BLaER1 treated with 17β-estradiol and CSF1 and Interleukin-3, amounts not matched to agents 10 nM and 100 nM (cell line): ENCODE data around the gene SPTAN1.
"Not testable (repeated sequence)": the region's sequence is repeated elsewhere in the genome, so short reads cannot be mapped to it uniquely, and the experiment has no call there.

ENCODE experiments used
- H3K27ac ChIP-seq, 11 experiments: shearing (Covaris generic); formaldehyde crosslinking; 2 replicates each; pipeline ENCODE4 v1.8.1; 2022
- H3K27me3 ChIP-seq, 11 experiments: shearing (Covaris generic); formaldehyde crosslinking; 2 replicates each; pipeline ENCODE4 v1.8.1; 2022
- H3K36me3 ChIP-seq, 11 experiments: shearing (Covaris generic); formaldehyde crosslinking; 2 replicates each; pipeline ENCODE4 v1.8.1; 2022
- H3K4me1 ChIP-seq, 10 experiments: shearing (Covaris generic); formaldehyde crosslinking; 2 replicates each; pipeline ENCODE4 v1.8.1; 2022
- H3K4me2 ChIP-seq, 11 experiments: shearing (Covaris generic); formaldehyde crosslinking; 2 replicates each; pipeline ENCODE4 v1.8.1; 2022
- H3K4me3 ChIP-seq, 10 experiments: shearing (Covaris generic); formaldehyde crosslinking; 2 replicates each; pipeline ENCODE4 v1.8.1; 2022
- H3K9ac ChIP-seq, 11 experiments: shearing (Covaris generic); formaldehyde crosslinking; 2 replicates each; pipeline ENCODE4 v1.8.1; 2022
- H3K9me3 ChIP-seq, 11 experiments: shearing (Covaris generic); formaldehyde crosslinking; replicated peaks in 1 of 11; 2 replicates each; pipeline ENCODE4 v1.8.1; 2022
- H4K20me1 ChIP-seq, 11 experiments: shearing (Covaris generic); formaldehyde crosslinking; 2 replicates each; pipeline ENCODE4 v1.8.1; 2022
- Cebpa-rat ChIP-seq, 11 experiments: shearing (Covaris generic); IDR thresholded peaks; 2 replicates each; pipeline ENCODE4 v1.8.1; 2022

The SPTAN1 gene

GRCh38 chr9:128643519-128644300 lies 91.3 kb downstream of the SPTAN1 start:
- TF ChIP-seq Cebpa-rat (IDR thresholded peaks at IDR 0.05): no peak
- Histone ChIP-seq H3K27ac (peak overlapping the region in 10 of 11 experiments; percentile 10 to 78 (median 70); a peak in 19 of 22 replicates), H3K9ac (peak overlapping the region in 10 of 11 experiments; percentile 38 to 70 (median 55); a peak in 15 of 22 replicates), H3K4me1 (peaks cover 21 to 56% (median 32%) of the 10 kb centered on the region in 10 experiments), H4K20me1 (no peaks in the 10 kb centered on the region; a peak in 1 of 22 replicates), H3K27me3 (no peaks in the 10 kb centered on the region), H3K9me3 (no peaks in the 10 kb centered on the region), H3K4me2 (peak overlapping the region; percentile 67 to 81 (median 73)), H3K4me3 (no peak overlapping the region), H3K36me3 (peaks cover 0 to 39% (median 31%) of the 10 kb centered on the region in 11 experiments; a peak in 20 of 22 replicates)

- H4K20me1 ChIP-seq, H3K9me3 ChIP-seq, H3K4me2 ChIP-seq, H3K4me3 ChIP-seq, H3K27ac ChIP-seq, H3K27me3 ChIP-seq, H3K9ac ChIP-seq: not testable (repeated sequence)
- Histone ChIP-seq H3K4me1 (peaks cover 10 to 23% (median 13%) of the 10 kb centered on the region in 10 experiments), H3K36me3 (peaks cover 0 to 20% (median 8%) of the 10 kb centered on the region in 11 experiments; a peak in 7 of 22 replicates)
These were observed 95.8 kb downstream of the SPTAN1 start for GRCh38 chr9:128648206-128648605.

GRCh38 chr9:128651798-128652197 lies 99.4 kb downstream of the SPTAN1 start:
- no peak overlapping the region for H3K9ac ChIP-seq
- no peaks in the 10 kb centered on the region for H3K27me3 ChIP-seq
- peaks cover 0 to 27% (median 17%) of the 10 kb centered on the region in 10 experiments; a peak in 15 of 20 replicates for H3K4me1 ChIP-seq
- TF ChIP-seq Cebpa-rat (IDR thresholded peaks at IDR 0.05): no peak
- H3K4me3 ChIP-seq: no peak overlapping the region
- no peak overlapping the region for H3K4me2 ChIP-seq
- H3K36me3 ChIP-seq: peaks cover 0 to 25% (median 4%) of the 10 kb centered on the region in 11 experiments; a peak in 5 of 22 replicates
- H4K20me1 ChIP-seq: no peaks in the 10 kb centered on the region; a peak in 1 of 22 replicates
- no peaks in the 10 kb centered on the region for H3K9me3 ChIP-seq
- no peak overlapping the region for H3K27ac ChIP-seq

GRCh38 chr9:128653908-128654307 lies 101.5 kb downstream of the SPTAN1 start:
- Histone ChIP-seq H3K27ac (no peak overlapping the region), H3K4me3 (no peak overlapping the region), H3K36me3 (peaks cover 0 to 20% (median 0%) of the 10 kb centered on the region in 11 experiments; a peak in 2 of 22 replicates), H3K9me3 (no peaks in the 10 kb centered on the region), H3K4me1 (peaks cover 0 to 23% (median 18%) of the 10 kb centered on the region in 10 experiments; a peak in 16 of 20 replicates), H4K20me1 (no peaks in the 10 kb centered on the region), H3K4me2 (peak overlapping the region in 5 of 11 experiments; percentile 16 to 53 (median 36); a peak in 3 of 22 replicates), H3K27me3 (no peaks in the 10 kb centered on the region), H3K9ac (peak overlapping the region in 3 of 11 experiments; percentile 21 to 39 (median 23); a peak in 4 of 22 replicates)
- no peak for TF ChIP-seq Cebpa-rat (IDR thresholded peaks at IDR 0.05)

- Histone ChIP-seq H4K20me1 (no peaks in the 10 kb centered on the region), H3K4me2 (peak overlapping the region in 7 of 11 experiments; percentile 16 to 76 (median 36); a peak in 10 of 22 replicates), H3K36me3 (peaks cover 0 to 15% (median 0%) of the 10 kb centered on the region in 11 experiments; a peak in 2 of 22 replicates), H3K4me1 (peaks cover 0 to 23% (median 18%) of the 10 kb centered on the region in 10 experiments; a peak in 16 of 20 replicates), H3K9ac (peak overlapping the region in 5 of 11 experiments; percentile 21 to 39 (median 23); a peak in 4 of 22 replicates), H3K27ac (no peak overlapping the region), H3K9me3 (no peaks in the 10 kb centered on the region), H3K27me3 (no peaks in the 10 kb centered on the region), H3K4me3 (no peak overlapping the region)
- no peak for TF ChIP-seq Cebpa-rat (IDR thresholded peaks at IDR 0.05)
These were observed 102.1 kb downstream of the SPTAN1 start for GRCh38 chr9:128654481-128654880.

- Histone ChIP-seq H3K27ac (peak within 1 kb of the TSS; percentile 94 to 100 (median 99)), H3K4me1 (peaks cover 0 to 23% (median 18%) of the 10 kb centered on the region in 10 experiments; a peak in 16 of 20 replicates), H3K36me3 (peaks cover 0 to 15% (median 0%) of the 10 kb centered on the region in 11 experiments; a peak in 2 of 22 replicates), H4K20me1 (no peaks in the 10 kb centered on the region), H3K4me3 (peak within 1 kb of the TSS; percentile 64 to 89 (median 82)), H3K4me2 (peak within 1 kb of the TSS; percentile 62 to 97 (median 76)), H3K9me3 (no peaks in the 10 kb centered on the region), H3K27me3 (no peaks in the 10 kb centered on the region), H3K9ac (peak within 1 kb of the TSS; percentile 91 to 99 (median 97))
- no peak for TF ChIP-seq Cebpa-rat (IDR thresholded peaks at IDR 0.05)
These were observed 104.3 kb downstream of the SPTAN1 start, which contains the start of gene DYNC2I2 for GRCh38 chr9:128656416-128657343. Gene DYNC2I2, minus strand, starts transcription at chr9:128656847. Its CDS starts 121 bp downstream, at chr9:128656726.

GRCh38 chr9:128657344-128657704 lies 104.9 kb downstream of the SPTAN1 start:
- Histone ChIP-seq H4K20me1 (no peaks in the 10 kb centered on the region), H3K9ac (peak overlapping the region; percentile 91 to 99 (median 97)), H3K9me3 (no peaks in the 10 kb centered on the region), H3K27ac (peak overlapping the region; percentile 94 to 100 (median 99)), H3K4me1 (peaks cover 0 to 23% (median 18%) of the 10 kb centered on the region in 10 experiments; a peak in 16 of 20 replicates), H3K4me2 (peak overlapping the region; percentile 62 to 97 (median 76)), H3K4me3 (peak overlapping the region in 8 of 10 experiments; percentile 64 to 89 (median 79); a peak in 13 of 20 replicates), H3K36me3 (peaks cover 0 to 15% (median 0%) of the 10 kb centered on the region in 11 experiments; a peak in 2 of 22 replicates), H3K27me3 (no peaks in the 10 kb centered on the region)
- TF ChIP-seq Cebpa-rat (IDR thresholded peaks at IDR 0.05): no peak

- H3K27ac ChIP-seq: peak overlapping the region in 3 of 11 experiments; percentile 99 to 100 (median 100); a peak in 2 of 22 replicates
- no peak for TF ChIP-seq Cebpa-rat (IDR thresholded peaks at IDR 0.05)
These were observed 105.4 kb downstream of the SPTAN1 start for GRCh38 chr9:128657796-128658195.

GRCh38 chr9:128666481-128666941 lies 114.1 kb downstream of the SPTAN1 start:
- H3K4me2 ChIP-seq, H3K9ac ChIP-seq: not testable (repeated sequence)

More at GRCh38 chr9:128657796-128658195, 105.4 kb downstream of the SPTAN1 start:
- no peaks in the 10 kb centered on the region for H3K27me3 ChIP-seq
- H3K4me3 ChIP-seq: no peak overlapping the region
- no peaks in the 10 kb centered on the region for H4K20me1 ChIP-seq
- no peaks in the 10 kb centered on the region for H3K9me3 ChIP-seq
- peaks cover 0 to 23% (median 18%) of the 10 kb centered on the region in 10 experiments; a peak in 16 of 20 replicates for H3K4me1 ChIP-seq
- peak overlapping the region in 2 of 11 experiments; percentile 94 to 98; a peak in 2 of 22 replicates for H3K9ac ChIP-seq
- H3K36me3 ChIP-seq: peaks cover 0 to 13% (median 0%) of the 10 kb centered on the region in 11 experiments; a peak in 2 of 22 replicates
- H3K4me2 ChIP-seq: 0 out of 22 replicates have a peak overlapping the region, but pooled peaks of 1 of the 11 experiments have one; percentile 97

More at GRCh38 chr9:128666481-128666941, 114.1 kb downstream of the SPTAN1 start:
- H3K36me3 ChIP-seq, H3K27me3 ChIP-seq, H3K27ac ChIP-seq, H3K9me3 ChIP-seq, H3K4me3 ChIP-seq, H4K20me1 ChIP-seq: not testable (repeated sequence)
- peaks cover 5 to 23% (median 9%) of the 10 kb centered on the region in 10 experiments; a peak in 15 of 20 replicates for H3K4me1 ChIP-seq
